GM19463 (cell line): Measurements from ENCODE around the gene SIDT2.
A peak's percentile ranks its signal among the peaks of the same experiment; 100 is the strongest.

ENCODE experiments used
- ATAC-seq: cut with Tn5 transposase; IDR thresholded peaks from one replicate; pipeline ENCODE4 v1.9.1; 2021; ENCODE audit warnings: mild to moderate bottlenecking, moderate library complexity; ENCODE audit not compliant: unreplicated experiment

Gene SIDT2

GRCh38 chr11:117187799-117188481 lies 9.4 kb downstream of the SIDT2 start:
- no peak for ATAC-seq

- no peak for ATAC-seq
These were observed 10.1 kb downstream of the SIDT2 start for GRCh38 chr11:117188620-117189081.

- ATAC-seq: peak; percentile 84
These were observed 10.8 kb downstream of the SIDT2 start for GRCh38 chr11:117189191-117189940.

- ATAC-seq: peak; percentile 6
These were observed 11.5 kb downstream of the SIDT2 start for GRCh38 chr11:117189941-117190544.

- ATAC-seq: no peak
These were observed 13.3 kb downstream of the SIDT2 start for GRCh38 chr11:117191680-117192400.

GRCh38 chr11:117192401-117192875 lies 13.9 kb downstream of the SIDT2 start:
- ATAC-seq: no peak

- no peak for ATAC-seq
These were observed 14.8 kb downstream of the SIDT2 start for GRCh38 chr11:117193130-117194020.

GRCh38 chr11:117194267-117194666 lies 15.7 kb downstream of the SIDT2 start:
- no peak for ATAC-seq

GRCh38 chr11:117195258-117195657 lies 16.7 kb downstream of the SIDT2 start:
- ATAC-seq: no peak

GRCh38 chr11:117195761-117196160 lies 17.2 kb downstream of the SIDT2 start:
- no peak for ATAC-seq

- ATAC-seq: no peak
These were observed 18.5 kb downstream of the SIDT2 start for GRCh38 chr11:117197006-117197405.

- ATAC-seq: no peak
These were observed 19.2 kb downstream of the SIDT2 start for GRCh38 chr11:117197516-117198456.

GRCh38 chr11:117198613-117199012 lies 20.1 kb downstream of the SIDT2 start:
- ATAC-seq: no peak

- no peak for ATAC-seq
These were observed 20.7 kb downstream of the SIDT2 start, which contains the start of gene TAGLN for GRCh38 chr11:117199053-117199915. TSS of gene TAGLN (plus strand) at chr11:117199370. CDS start at chr11:117203014, 3,644 bp downstream.

- ATAC-seq: no peak
These were observed 21.6 kb downstream of the SIDT2 start for GRCh38 chr11:117199916-117200812.

GRCh38 chr11:117200813-117201657 lies 22.5 kb downstream of the SIDT2 start:
- no peak for ATAC-seq
